ENCODE data around the gene GLYATL1. TPM values are rescaled to one million over a fixed set of nuclear protein-coding genes. Genes with fewer than 3 reads are reported as not detected.
A peak's percentile ranks its signal among the peaks of the same experiment; 100 is the strongest.

GLYATL1 gene, protein sequence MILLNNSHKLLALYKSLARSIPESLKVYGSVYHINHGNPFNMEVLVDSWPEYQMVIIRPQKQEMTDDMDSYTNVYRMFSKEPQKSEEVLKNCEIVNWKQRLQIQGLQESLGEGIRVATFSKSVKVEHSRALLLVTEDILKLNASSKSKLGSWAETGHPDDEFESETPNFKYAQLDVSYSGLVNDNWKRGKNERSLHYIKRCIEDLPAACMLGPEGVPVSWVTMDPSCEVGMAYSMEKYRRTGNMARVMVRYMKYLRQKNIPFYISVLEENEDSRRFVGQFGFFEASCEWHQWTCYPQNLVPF
- total RNA-seq (ENCODE audit: low replicate concordance) = 2.9 TPM in 1 of 2 replicates, not detected in the other

DNA sequence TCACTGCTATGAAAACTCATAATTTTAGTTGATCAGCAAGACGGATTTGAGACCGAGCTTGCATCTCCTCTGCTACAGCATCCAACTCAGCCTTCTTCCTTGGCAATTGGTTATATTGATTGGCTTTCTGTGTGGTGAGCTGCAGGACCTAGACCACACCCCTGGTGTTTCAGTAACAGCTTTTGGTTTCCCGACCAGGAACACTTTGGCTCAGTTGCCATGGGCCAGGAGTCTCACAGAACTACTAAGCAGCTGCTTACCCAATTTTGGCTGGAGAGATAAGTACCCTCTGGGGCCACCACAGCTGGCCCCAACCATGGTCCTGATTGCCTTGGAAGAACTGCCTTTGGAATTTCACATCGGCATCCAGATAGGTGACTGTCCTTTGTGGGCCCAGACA is at the start of gene GLYATL1:
Gene GLYATL1 (plus strand): TSS at position 212 of the 400 bp plus-strand sequence. CDS start 7,600 bp downstream, outside the sequence.
- DNase-seq (ENCODE audit: low read depth) = no peak
- TF ChIP-seq, protein P1, sequence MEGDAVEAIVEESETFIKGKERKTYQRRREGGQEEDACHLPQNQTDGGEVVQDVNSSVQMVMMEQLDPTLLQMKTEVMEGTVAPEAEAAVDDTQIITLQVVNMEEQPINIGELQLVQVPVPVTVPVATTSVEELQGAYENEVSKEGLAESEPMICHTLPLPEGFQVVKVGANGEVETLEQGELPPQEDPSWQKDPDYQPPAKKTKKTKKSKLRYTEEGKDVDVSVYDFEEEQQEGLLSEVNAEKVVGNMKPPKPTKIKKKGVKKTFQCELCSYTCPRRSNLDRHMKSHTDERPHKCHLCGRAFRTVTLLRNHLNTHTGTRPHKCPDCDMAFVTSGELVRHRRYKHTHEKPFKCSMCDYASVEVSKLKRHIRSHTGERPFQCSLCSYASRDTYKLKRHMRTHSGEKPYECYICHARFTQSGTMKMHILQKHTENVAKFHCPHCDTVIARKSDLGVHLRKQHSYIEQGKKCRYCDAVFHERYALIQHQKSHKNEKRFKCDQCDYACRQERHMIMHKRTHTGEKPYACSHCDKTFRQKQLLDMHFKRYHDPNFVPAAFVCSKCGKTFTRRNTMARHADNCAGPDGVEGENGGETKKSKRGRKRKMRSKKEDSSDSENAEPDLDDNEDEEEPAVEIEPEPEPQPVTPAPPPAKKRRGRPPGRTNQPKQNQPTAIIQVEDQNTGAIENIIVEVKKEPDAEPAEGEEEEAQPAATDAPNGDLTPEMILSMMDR (IDR thresholded peaks at IDR 0.05; ENCODE audit: insufficient read depth, low read length) = no peak
- no peak within 1 kb of the TSS for H3K4me3 ChIP-seq (ENCODE audit: low read depth, low read length)

DNA sequence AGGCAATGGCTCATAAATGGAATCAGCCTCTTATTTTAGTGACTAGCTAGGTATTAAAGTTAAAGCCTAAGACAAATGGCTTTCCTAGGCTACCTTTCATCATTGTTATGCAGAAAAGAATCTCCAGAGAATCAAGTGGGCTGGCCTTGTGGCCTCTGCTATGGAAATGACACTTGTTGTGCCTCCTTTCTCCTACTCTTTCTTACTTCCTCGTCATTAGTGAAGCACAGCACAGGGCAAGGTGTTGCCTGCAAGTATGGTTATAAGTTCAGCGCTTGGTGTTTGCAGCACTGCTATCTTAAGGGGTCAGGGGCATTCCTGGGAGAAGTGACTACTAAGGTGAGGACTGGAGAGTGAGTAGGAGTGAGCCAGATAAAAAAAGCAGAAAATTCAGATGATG is 45.4 kb upstream of the GLYATL1 start:
- TF ChIP-seq, protein P1 (IDR thresholded peaks at IDR 0.05; ENCODE audit: insufficient read depth, low read length) = no peak
- DNase-seq (ENCODE audit: low read depth) = no peak
- no peak overlapping the region for H3K4me3 ChIP-seq (ENCODE audit: low read depth, low read length)

DNA sequence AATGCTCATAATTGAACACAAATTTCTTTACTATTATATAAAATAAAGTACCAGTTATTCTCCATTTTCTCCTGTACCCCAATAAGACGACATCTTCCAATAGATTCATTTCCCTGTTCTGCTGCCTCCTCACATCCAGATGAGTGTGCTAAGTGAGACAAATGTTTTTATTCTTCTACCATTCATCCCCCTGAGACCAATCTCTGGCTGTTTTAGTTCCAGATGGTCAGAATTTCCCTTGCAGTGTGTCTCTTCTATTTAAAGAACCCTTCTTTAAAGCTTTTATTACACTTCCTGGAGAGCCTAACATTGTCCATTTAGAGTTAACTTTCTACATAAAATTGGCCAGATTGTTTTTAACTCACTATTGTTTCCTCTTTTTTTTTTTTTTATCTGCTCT is 41.2 kb upstream of the GLYATL1 start:
- no peak overlapping the region for H3K4me3 ChIP-seq (ENCODE audit: low read depth, low read length)
- TF ChIP-seq, protein P1 (IDR thresholded peaks at IDR 0.05; ENCODE audit: insufficient read depth, low read length) = no peak
- peak; percentile 30 for DNase-seq (ENCODE audit: low read depth)

DNA sequence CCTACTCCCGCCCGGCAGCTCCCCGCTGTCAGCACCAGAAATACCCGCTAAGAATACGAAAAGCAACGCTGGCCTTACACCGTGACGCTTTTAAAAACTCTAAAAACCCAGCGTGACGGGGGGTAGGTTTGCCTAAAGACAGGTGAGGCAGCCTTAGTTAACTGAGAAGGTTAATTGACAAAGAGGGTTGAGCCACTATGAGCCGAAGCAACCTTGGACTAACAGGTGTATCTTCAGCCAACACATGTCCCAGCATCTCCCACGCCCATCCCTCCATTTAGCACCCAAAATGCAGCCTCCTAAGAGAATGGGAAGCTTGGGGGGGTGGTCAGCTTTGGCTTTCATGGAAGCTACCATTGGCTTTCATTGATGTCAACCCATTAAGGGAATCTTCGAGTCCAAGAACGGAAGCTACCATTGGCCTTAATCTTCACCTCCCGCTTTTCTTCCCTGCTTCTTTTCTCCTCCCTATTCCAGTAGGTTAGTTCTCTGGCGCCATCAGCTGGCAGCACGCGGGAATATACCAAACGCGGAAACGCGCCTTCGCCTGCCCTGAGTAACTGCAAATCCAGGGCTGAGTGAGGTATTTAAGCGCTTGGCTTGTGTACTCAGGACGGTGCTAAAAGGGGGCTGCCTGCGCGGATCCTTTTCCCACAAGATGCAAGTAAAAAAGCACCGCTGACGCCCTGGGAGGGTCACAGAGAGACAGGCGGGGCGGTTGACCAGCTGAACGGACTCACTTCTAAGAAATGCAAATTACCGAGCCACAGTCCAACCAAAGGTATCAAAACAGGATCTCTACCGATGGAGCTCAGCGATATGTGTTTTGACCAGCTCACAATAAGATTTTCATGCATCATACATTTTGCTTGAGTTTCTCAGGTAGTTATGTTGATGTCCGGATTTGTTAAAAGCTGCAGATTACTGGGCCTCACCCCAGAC is 38.5 kb upstream of the GLYATL1 start:
- TF ChIP-seq, protein P1 (IDR thresholded peaks at IDR 0.05; ENCODE audit: insufficient read depth, low read length) = peak; percentile 69
- H3K4me3 ChIP-seq (ENCODE audit: low read depth, low read length) = peak overlapping the region; percentile 38
- DNase-seq (ENCODE audit: low read depth) = peak; percentile 81

DNA sequence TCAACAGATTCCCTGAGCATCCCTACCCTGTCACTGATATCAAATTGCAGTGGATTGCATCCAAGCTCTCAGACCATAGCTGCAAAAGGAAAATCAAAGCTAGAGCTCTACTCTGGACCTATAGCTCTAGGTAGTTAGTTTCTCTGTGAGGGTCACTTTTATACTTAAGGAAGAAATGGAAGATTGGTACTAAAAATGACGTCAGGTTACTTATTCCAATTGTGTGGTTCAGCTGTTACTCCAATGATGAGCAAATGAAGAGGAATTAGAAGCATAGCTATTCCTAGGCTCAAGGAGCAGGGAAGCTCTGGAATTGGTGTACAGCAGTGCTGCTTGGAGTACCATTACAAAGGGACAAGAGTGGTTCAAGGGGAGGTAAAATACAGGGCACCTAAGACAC is 36.4 kb upstream of the GLYATL1 start:
- no peak overlapping the region for H3K4me3 ChIP-seq (ENCODE audit: low read depth, low read length)
- TF ChIP-seq, protein P1 (IDR thresholded peaks at IDR 0.05; ENCODE audit: insufficient read depth, low read length) = no peak
- no peak for DNase-seq (ENCODE audit: low read depth)

DNA sequence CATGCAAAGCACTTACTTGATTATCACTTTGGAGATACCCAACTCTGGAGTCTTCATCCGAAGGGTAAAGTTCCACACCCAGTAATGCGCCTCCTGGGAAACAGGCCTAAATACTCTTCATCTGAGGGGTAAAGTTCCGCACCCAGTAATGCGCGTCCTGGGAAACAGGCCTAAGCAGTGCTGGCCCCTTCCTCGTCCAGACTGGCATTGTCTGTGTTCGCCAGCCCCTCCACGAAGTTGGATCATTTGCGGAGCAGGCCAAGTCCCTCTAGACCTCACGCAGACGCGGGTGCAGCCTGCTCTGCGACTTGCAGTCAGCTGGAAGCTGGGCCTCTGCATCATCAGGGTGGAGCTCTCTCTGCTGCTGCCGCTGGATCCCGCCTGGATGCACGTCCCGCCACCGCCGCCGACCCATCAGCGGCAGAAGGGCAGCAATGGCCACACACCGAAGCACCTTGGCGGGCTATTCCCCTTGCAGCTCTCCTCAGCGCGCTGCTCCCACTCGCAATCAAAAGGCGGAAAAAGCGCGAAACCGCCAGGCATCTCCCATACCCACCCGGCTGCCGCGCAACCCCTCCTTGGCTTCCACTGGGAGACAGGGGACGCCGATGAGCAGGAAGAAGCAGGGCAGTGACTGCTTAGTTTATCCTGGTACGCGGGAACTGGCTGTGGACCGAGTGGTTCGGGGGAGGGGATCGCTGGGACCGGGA is 34.1 kb upstream of the GLYATL1 start:
- H3K4me3 ChIP-seq (ENCODE audit: low read depth, low read length) = peak overlapping the region; percentile 82
- TF ChIP-seq, protein P1 (IDR thresholded peaks at IDR 0.05; ENCODE audit: insufficient read depth, low read length) = peak; percentile 37
- peak; percentile 63 for DNase-seq (ENCODE audit: low read depth)
